T-cell (primary cell): ENCODE measurements around the gene NTPCR. TPM values are rescaled to one million over a fixed set of nuclear protein-coding genes. Genes with fewer than 3 reads are reported as not detected.

ENCODE experiments used
- ATAC-seq, 4 experiments: fragments of 200-7000 bp in 3 of 4; fragments of 150-1000 bp in 1 of 4; cut with Tn5 transposase; replicated peaks in 1 of 4; 1 replicate in 3 of 4; 2 replicates in 1 of 4; pipeline ENCODE4 v1.10.0; 2021; ENCODE audit warnings: moderate library complexity in 3 of 4, mild to moderate bottlenecking in 2 of 4, moderate number of reproducible peaks in 1 of 4
- CTCF ChIA-PET, 2 donors: fragments of 300-600 bp; sonication (Branson Sonifier 250); formaldehyde crosslinking; loops; one replicate each; lab custom pipeline; 2022; ENCODE audit warnings: antibody characterized with exemption in 2 of 2; lab: Charles Lee
- POLR2A ChIA-PET, 2 donors: fragments of 300-600 bp; sonication (Branson Sonifier 250); formaldehyde crosslinking; loops; one replicate each; lab custom pipeline; 2022; ENCODE audit warnings: antibody characterized with exemption in 2 of 2; lab: Charles Lee
- DNase-seq, 35 experiments: peaks; one replicate each; pipeline versions ENCODE4 v3.0.0 to v3.0.0-alpha.2; 2013 to 2023
- H3K27ac ChIP-seq: one replicate; pipeline ENCODE4 v1.5.1; 2013; ENCODE audit warnings: low read length
- H3K27me3 ChIP-seq, 2 experiments: replicated peaks in 1 of 2; 1 replicate in 1 of 2; 2 replicates in 1 of 2; pipeline versions ENCODE4 v1.6.1 to v1.7.0; 2013; ENCODE audit warnings: low read length in 1 of 2, mixed read lengths in 1 of 2; ENCODE audit not compliant: control insufficient read depth in 2 of 2, insufficient read depth in 2 of 2; ENCODE audit errors: extremely low read depth in 1 of 2
- H3K36me3 ChIP-seq, 2 donors: 1 replicate in 1 of 2; 2 replicates in 1 of 2; pipeline versions ENCODE4 v1.6.1 to v1.7.0; 2013; ENCODE audit warnings: low read length in 1 of 2; ENCODE audit not compliant: control insufficient read depth in 2 of 2, insufficient read depth in 1 of 2; ENCODE audit errors: extremely low read depth in 1 of 2
- H3K4me1 ChIP-seq, 2 experiments: 1 replicate in 1 of 2; 2 replicates in 1 of 2; pipeline versions ENCODE4 v1.6.1 to v1.7.0; 2013; ENCODE audit warnings: low read length in 2 of 2, mixed read lengths in 1 of 2; ENCODE audit not compliant: insufficient read depth in 2 of 2, control insufficient read depth in 1 of 2; ENCODE audit errors: extremely low read depth in 1 of 2
- H3K4me3 ChIP-seq, 2 donors: 1 replicate in 1 of 2; 2 replicates in 1 of 2; pipeline versions ENCODE4 v1.5.1 to v1.7.0; 2013; ENCODE audit warnings: mild to moderate bottlenecking in 2 of 2, low read length in 1 of 2, moderate library complexity in 1 of 2; ENCODE audit not compliant: control insufficient read depth in 1 of 2; ENCODE audit errors: extremely low read depth in 1 of 2
- H3K9me3 ChIP-seq: 2 replicates; pipeline ENCODE4 v1.7.0; 2013
- H3K27ac Mint-ChIP-seq, 2 donors: one replicate each; pipeline ENCODE4 v1.8.0; 2020 to 2021; ENCODE audit warnings: mild to moderate bottlenecking in 2 of 2, mixed read lengths in 2 of 2
- H3K27me3 Mint-ChIP-seq, 2 donors: one replicate each; pipeline ENCODE4 v1.8.0; 2021 to 2022; ENCODE audit warnings: mixed read lengths in 2 of 2
- H3K36me3 Mint-ChIP-seq: one replicate; pipeline ENCODE4 v1.8.0; 2021; ENCODE audit warnings: mixed read lengths
- H3K4me1 Mint-ChIP-seq, 3 donors: one replicate each; pipeline ENCODE4 v1.8.0; 2020 to 2022; ENCODE audit warnings: mixed read lengths in 3 of 3, mild to moderate bottlenecking in 1 of 3
- H3K4me3 Mint-ChIP-seq, 3 donors: one replicate each; pipeline ENCODE4 v1.8.0; 2020 to 2022; ENCODE audit warnings: mild to moderate bottlenecking in 3 of 3, mixed read lengths in 3 of 3, moderate library complexity in 3 of 3
- H3K9me3 Mint-ChIP-seq, 3 donors: one replicate each; pipeline ENCODE4 v1.8.0; 2020 to 2022; ENCODE audit warnings: mixed read lengths in 3 of 3
- WGBS: methylation state at CpG from one replicate; pipeline ENCODE4 v1.1.5; 2013; ENCODE audit warnings: missing lambda C conversion rate; ENCODE audit not compliant: insufficient coverage; 5-methylcytosine and 5-hydroxymethylcytosine counted together
- total RNA-seq, 35 experiments: library from RNA in 6 of 35; stranded (reverse) in 6 of 35; fragments of 120-200 nt in 1 of 35; gene quantifications; one replicate each; pipeline versions ENCODE4 v1.2.1 to v1.2.4 and lab custom pipeline; 2013 to 2026

Gene NTPCR
- total RNA-seq, 5 donors from 2014 or later (not counting 1 experiment from before 2014, with no cell fraction given): 13.6 to 24.5 (median 17.3) TPM

DNA sequence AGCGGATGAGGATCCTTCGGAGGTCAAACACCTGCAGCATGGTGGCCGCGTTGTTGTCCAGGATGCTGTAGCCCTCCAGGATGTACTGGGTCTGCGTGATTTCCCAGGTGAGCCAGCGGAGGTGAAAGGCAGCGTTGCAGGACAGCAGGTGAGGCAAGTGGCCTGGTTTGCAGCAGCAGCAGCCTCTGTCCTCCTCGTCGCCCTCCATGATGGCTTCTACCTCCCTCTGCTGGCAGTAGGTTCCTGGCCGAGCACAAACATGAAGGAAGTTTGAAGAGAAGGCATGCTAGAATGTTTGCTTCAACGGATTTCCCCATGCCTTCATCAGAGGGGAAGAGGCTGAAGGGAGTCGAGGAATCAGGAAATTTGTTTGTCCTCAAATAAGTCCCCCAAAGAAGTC is 74.7 kb downstream of the NTPCR start:
- no peaks in the 10 kb centered on the region for H3K4me1 ChIP-seq
- ChIA-PET CTCF (interaction anchor here in 1 of 2 donors (0.7 to 1.2 kb wide), 2 partner anchors 101 to 398 kb away, joined by 3 read pairs; no protein-coding TSS in a partner anchor), POLR2A (no interaction called here)
- 87% methylated on average over 9 of the region's 12 CpGs for WGBS
- ATAC-seq (no peak), DNase-seq (peak in 10 of 35 experiments; percentile 1 to 33 (median 8))
- no peaks in the 10 kb centered on the region for H3K27me3 ChIP-seq
- H3K27ac ChIP-seq: no peak overlapping the region
- Mint-ChIP-seq H3K9me3 (no peaks in the 10 kb centered on the region), H3K4me3 (no peak overlapping the region), H3K27ac (no peak overlapping the region), H3K36me3 (peaks cover 37% of the 10 kb centered on the region), H3K4me1 (peaks cover 0 to 6% (median 2%) of the 10 kb centered on the region in 3 donors), H3K27me3 (no peaks in the 10 kb centered on the region)
- no peaks in the 10 kb centered on the region for H3K9me3 ChIP-seq
- H3K4me3 ChIP-seq: no peak overlapping the region
- no peaks in the 10 kb centered on the region for H3K36me3 ChIP-seq

DNA sequence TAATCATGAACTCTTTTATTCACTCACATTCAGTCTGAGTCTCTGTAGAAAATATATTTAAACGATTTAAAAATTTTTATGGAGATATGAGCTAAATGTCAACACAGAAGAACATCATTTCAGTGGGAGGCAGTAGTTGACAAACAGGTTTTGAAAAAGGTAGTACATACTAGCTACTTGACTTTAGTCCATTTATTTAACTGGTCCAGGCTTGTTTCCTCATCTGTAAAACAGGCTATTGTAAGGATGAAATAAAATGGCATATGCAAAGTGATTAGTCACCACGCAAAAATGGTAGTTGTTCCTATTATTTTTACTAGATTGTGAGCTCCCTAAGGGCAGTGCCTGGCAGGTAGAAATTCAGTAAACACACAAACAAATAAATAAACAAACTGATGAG is 75.2 kb downstream of the NTPCR start:
- H3K9me3 Mint-ChIP-seq: no peaks in the 10 kb centered on the region
- H3K27me3 Mint-ChIP-seq: no peaks in the 10 kb centered on the region
- Histone ChIP-seq H3K4me3 (no peak overlapping the region), H3K4me1 (no peaks in the 10 kb centered on the region), H3K36me3 (no peaks in the 10 kb centered on the region), H3K27ac (no peak overlapping the region), H3K9me3 (no peaks in the 10 kb centered on the region), H3K27me3 (no peaks in the 10 kb centered on the region)
- H3K4me1 Mint-ChIP-seq: peaks cover 0 to 4% (median 2%) of the 10 kb centered on the region in 3 donors
- H3K27ac Mint-ChIP-seq: no peak overlapping the region
- ATAC-seq (no peak), DNase-seq (no peak)
- no peak overlapping the region for H3K4me3 Mint-ChIP-seq
- POLR2A ChIA-PET: no interaction called here
- peaks cover 32% of the 10 kb centered on the region for H3K36me3 Mint-ChIP-seq
- no CpG with 5 or more reads among the region's 2 CpGs for WGBS
- CTCF ChIA-PET: interaction anchor here in 1 of 2 donors (0.7 to 1.2 kb wide), 2 partner anchors 102 to 398 kb away, joined by 3 read pairs; no protein-coding TSS in a partner anchor

DNA sequence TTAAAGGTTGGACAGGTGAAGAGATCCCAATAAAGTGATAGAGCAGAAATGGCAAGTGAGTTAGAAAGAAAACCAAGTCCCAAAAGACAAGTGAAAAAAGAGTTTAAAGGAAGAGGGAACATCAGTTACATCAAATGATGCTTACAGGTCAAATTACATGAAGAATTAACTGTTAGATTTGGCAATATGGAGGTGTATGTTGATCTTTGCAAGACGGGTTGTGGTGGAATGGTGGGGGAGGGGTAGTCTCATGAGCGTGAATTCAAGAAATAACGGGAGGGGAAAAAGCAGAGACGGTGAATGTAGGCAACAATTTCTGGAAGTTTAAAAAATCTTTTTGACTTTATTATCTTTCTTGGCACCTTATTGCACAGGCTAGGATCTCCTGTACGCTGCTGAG is 76.6 kb downstream of the NTPCR start:
- Mint-ChIP-seq H3K27ac (no peak overlapping the region), H3K4me3 (no peak overlapping the region), H3K4me1 (peaks cover 0 to 2% (median 0%) of the 10 kb centered on the region in 3 donors), H3K9me3 (no peaks in the 10 kb centered on the region), H3K36me3 (peaks cover 27% of the 10 kb centered on the region), H3K27me3 (no peaks in the 10 kb centered on the region)
- no peaks in the 10 kb centered on the region for H3K9me3 ChIP-seq
- CTCF ChIA-PET: no interaction called here
- H3K27me3 ChIP-seq: no peaks in the 10 kb centered on the region
- H3K4me3 ChIP-seq: no peak overlapping the region
- no peak for ATAC-seq
- peaks cover 0 to 2% of the 10 kb centered on the region in 2 donors for H3K36me3 ChIP-seq
- no peak overlapping the region for H3K27ac ChIP-seq
- DNase-seq: no peak
- 100% methylated on average over 4 of the region's 5 CpGs for WGBS
- POLR2A ChIA-PET: no interaction called here
- H3K4me1 ChIP-seq: no peaks in the 10 kb centered on the region

DNA sequence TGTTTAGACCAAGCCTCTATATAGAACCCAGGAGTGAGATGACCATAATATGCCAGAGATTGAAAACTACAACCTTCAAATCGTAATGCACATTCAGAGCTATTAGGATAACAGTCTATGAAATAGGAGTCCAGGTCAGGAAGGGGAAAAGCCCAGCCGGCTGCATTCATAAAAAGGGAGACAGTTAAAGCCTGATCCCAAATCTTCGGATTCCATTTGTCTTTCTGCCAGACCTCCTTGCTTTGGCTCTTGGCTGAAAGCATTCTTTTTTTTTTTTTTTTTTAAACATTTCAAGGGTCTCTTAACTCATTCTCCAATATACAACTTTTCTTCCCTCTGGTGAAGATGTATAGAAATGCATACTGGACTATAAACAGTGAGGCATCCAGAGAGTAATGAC is 81.1 kb downstream of the NTPCR start:
- Mint-ChIP-seq H3K4me3 (no peak overlapping the region), H3K36me3 (peaks cover 34% of the 10 kb centered on the region), H3K4me1 (no peaks in the 10 kb centered on the region), H3K9me3 (peaks cover 0 to 5% (median 0%) of the 10 kb centered on the region in 3 donors), H3K27ac (no peak overlapping the region), H3K27me3 (no peaks in the 10 kb centered on the region)
- ChIA-PET POLR2A (no interaction called here), CTCF (no interaction called here)
- Histone ChIP-seq H3K36me3 (peaks cover 2 to 6% of the 10 kb centered on the region in 2 donors), H3K27ac (no peak overlapping the region), H3K9me3 (no peaks in the 10 kb centered on the region), H3K4me1 (no peaks in the 10 kb centered on the region), H3K27me3 (no peaks in the 10 kb centered on the region), H3K4me3 (no peak overlapping the region)
- no peak for ATAC-seq
- no peak for DNase-seq
- 100% methylated on average over 1 of the region's 3 CpGs for WGBS

- no peak overlapping the region for H3K4me3 ChIP-seq
- H3K9me3 ChIP-seq: no peaks in the 10 kb centered on the region
- ATAC-seq (no peak), DNase-seq (no peak)
- ChIA-PET POLR2A (no interaction called here), CTCF (no interaction called here)
- Mint-ChIP-seq H3K4me1 (no peaks in the 10 kb centered on the region), H3K27ac (no peak overlapping the region), H3K4me3 (no peak overlapping the region), H3K9me3 (peaks cover 0 to 5% (median 0%) of the 10 kb centered on the region in 3 donors), H3K27me3 (no peaks in the 10 kb centered on the region), H3K36me3 (peaks cover 33% of the 10 kb centered on the region)
- no peak overlapping the region for H3K27ac ChIP-seq
- H3K36me3 ChIP-seq: peaks cover 2 to 6% of the 10 kb centered on the region in 2 donors
- H3K4me1 ChIP-seq: no peaks in the 10 kb centered on the region
- no peaks in the 10 kb centered on the region for H3K27me3 ChIP-seq
- 67% methylated on average over 1 of the region's 4 CpGs for WGBS
Measured at GRCh38 chr1:233032916-233033315, 82.5 kb downstream of the NTPCR start.

GRCh38 chr1:233033361-233033760 is 83.0 kb downstream of the NTPCR start:
- H3K27ac Mint-ChIP-seq: no peak overlapping the region
- H3K27me3 Mint-ChIP-seq: no peaks in the 10 kb centered on the region
- POLR2A ChIA-PET: no interaction called here
- H3K27ac ChIP-seq: no peak overlapping the region
- WGBS: 100% methylated on average over 1 of the region's 3 CpGs
- no peaks in the 10 kb centered on the region for H3K4me1 ChIP-seq
- ATAC-seq: no peak
- H3K36me3 Mint-ChIP-seq: peaks cover 34% of the 10 kb centered on the region
- H3K4me1 Mint-ChIP-seq: no peaks in the 10 kb centered on the region
- H3K9me3 Mint-ChIP-seq: peaks cover 0 to 5% (median 0%) of the 10 kb centered on the region in 3 donors
- H3K36me3 ChIP-seq: peaks cover 2 to 6% of the 10 kb centered on the region in 2 donors
- H3K4me3 ChIP-seq: no peak overlapping the region
- no peak overlapping the region for H3K4me3 Mint-ChIP-seq
- no peaks in the 10 kb centered on the region for H3K9me3 ChIP-seq
- CTCF ChIA-PET: no interaction called here
- no peaks in the 10 kb centered on the region for H3K27me3 ChIP-seq
- no peak for DNase-seq
